ENCODE data around the gene ARPP21. TPM values are rescaled to one million over a fixed set of nuclear protein-coding genes. Genes with fewer than 3 reads are reported as not detected.
A peak's percentile ranks its signal among the peaks of the same experiment; 100 is the strongest.

ARPP21 gene
- total and polyA plus RNA-seq, 2 donors (not counting 3 experiments of a cell fraction or from before 2014, with no cell fraction given): not detected

DNA sequence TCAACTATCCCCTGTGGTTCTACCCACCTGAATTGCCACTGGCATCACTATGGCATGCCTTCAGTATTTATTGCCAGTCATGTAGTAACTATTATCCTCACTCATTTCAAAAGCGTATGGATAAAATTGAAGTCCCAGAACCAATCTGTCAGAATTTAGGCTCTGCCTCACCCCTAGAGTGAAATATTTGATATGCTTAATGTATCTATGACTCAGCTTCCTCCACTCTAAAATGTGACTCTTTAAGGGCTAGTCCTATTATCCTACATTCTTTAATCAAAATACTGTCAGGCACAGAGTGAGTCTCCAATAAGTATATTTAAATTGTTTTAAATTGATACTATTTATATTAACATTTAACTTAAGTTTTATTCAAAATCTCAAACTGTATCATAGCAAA, 27.6 kb downstream of the ARPP21 start:
- Histone ChIP-seq H4K20me1 (replicated peaks; ENCODE audit: control insufficient read depth, extremely low read depth, insufficient read depth, low read length) (no peaks in the 10 kb centered on the region), H3K4me1 (ENCODE audit: control insufficient read depth, extremely low read depth, insufficient read depth, low read length) (peaks cover 25% of the 10 kb centered on the region), H3K9me1 (replicated peaks; ENCODE audit: control insufficient read depth, extremely low read depth, insufficient read depth, low read length) (no peaks in the 10 kb centered on the region), H3K9ac (replicated peaks; ENCODE audit: extremely low read depth, insufficient read depth, low read length) (no peak overlapping the region), H3K27me3 (ENCODE audit: control insufficient read depth in 2 of 2, insufficient read depth in 2 of 2, low read length in 2 of 2) (no peaks in the 10 kb centered on the region), H3K4me3 (replicated peaks in 1 of 3; ENCODE audit: insufficient read depth in 1 of 3, low read depth in 1 of 3, low read length in 3 of 3) (no peak overlapping the region), H3K9me3 (replicated peaks; ENCODE audit: control insufficient read depth, insufficient read depth, low read length) (no peaks in the 10 kb centered on the region), H3K79me2 (ENCODE audit: control insufficient read depth, insufficient read depth, low read length) (no peaks in the 10 kb centered on the region), H3K27ac (ENCODE audit: insufficient read depth, low read depth, low read length) (no peak overlapping the region), H3K36me3 (ENCODE audit: control insufficient read depth in 2 of 2, extremely low read depth in 1 of 2, insufficient read depth in 2 of 2, low read length in 2 of 2) (no peaks in the 10 kb centered on the region), H2AFZ (ENCODE audit: low read depth, low read length) (no peak overlapping the region), H3K4me2 (ENCODE audit: insufficient read depth, low read length) (no peak overlapping the region)
- no TSS peak for BruUV-seq (replicated peaks)
- FAIRE-seq: no peak
- ChIA-PET CTCF (interaction anchor here (0.7 kb wide), 1 partner anchor 43 kb away, joined by 3 read pairs; no protein-coding TSS in a partner anchor), POLR2A (no interaction called here)
- dilution Hi-C loops (cut with MboI; ENCODE audit: extremely low pct_ligation_motif_present, low sequenced_read_pairs): no loop called here
- intact Hi-C loops (cut with micrococcal nuclease): no loop called here
- DNase-seq (ENCODE audit: low read depth, low spot score): peak; percentile 6
- TF ChIP-seq POLR2AphosphoS5 (IDR thresholded peaks at IDR 0.05; ENCODE audit: insufficient read depth, low read depth, low read length) (no peak), FOS (IDR thresholded peaks at IDR 0.05; ENCODE audit: borderline replicate concordance, insufficient read depth, low read length) (peak; percentile 47), EZH2 (IDR thresholded peaks at IDR 0.05; ENCODE audit: borderline replicate concordance, low read depth, low read length, severe bottlenecking) (no peak), MYC (IDR thresholded peaks at IDR 0.05; ENCODE audit: low read depth, low read length) (no peak), GATA2 (IDR thresholded peaks at IDR 0.05; ENCODE audit: insufficient read depth, insufficient read length, low read depth, low read length) (no peak)
- TF ChIP-seq, protein P1, sequence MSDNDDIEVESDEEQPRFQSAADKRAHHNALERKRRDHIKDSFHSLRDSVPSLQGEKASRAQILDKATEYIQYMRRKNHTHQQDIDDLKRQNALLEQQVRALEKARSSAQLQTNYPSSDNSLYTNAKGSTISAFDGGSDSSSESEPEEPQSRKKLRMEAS (IDR thresholded peaks at IDR 0.05; ENCODE audit: insufficient read depth, insufficient read length): no peak

DNA sequence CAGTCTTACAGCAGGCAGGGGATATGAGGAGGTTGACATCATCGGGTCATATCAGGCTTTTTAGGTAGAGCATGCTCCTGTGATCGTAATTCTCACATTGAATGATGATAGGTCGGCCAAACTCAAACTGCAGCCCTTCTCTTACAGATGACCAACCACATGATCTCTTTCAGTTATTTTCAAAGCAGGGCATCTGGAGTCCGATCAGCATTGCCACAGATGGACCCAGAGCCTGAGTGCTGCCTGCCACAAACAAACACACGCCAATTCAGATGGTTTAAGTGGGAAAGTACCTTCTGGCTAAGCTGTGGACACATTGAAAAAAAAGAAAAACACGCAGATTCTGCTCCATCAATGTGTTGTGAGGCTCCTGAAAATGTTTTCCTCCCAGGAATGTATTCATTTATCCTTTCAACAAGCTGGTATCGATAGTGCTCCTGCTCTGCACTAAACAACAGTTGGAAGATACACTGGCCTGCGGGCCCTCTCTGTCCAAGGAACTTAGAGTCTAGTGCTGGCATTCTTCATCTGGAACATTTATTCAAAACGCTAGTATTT, 31.2 kb downstream of the ARPP21 start:
- H3K9me3 ChIP-seq (replicated peaks; ENCODE audit: control insufficient read depth, insufficient read depth, low read length): no peaks in the 10 kb centered on the region
- BruUV-seq (replicated peaks): no TSS peak
- TF ChIP-seq FOS (IDR thresholded peaks at IDR 0.05; ENCODE audit: borderline replicate concordance, insufficient read depth, low read length): no peak
- no peak for TF ChIP-seq POLR2AphosphoS5 (IDR thresholded peaks at IDR 0.05; ENCODE audit: insufficient read depth, low read depth, low read length)
- TF ChIP-seq MYC (IDR thresholded peaks at IDR 0.05; ENCODE audit: low read depth, low read length): no peak
- TF ChIP-seq JUN (IDR thresholded peaks at IDR 0.05; ENCODE audit: borderline replicate concordance, insufficient read depth, insufficient read length, low read depth): no peak
- TF ChIP-seq, protein P1 (IDR thresholded peaks at IDR 0.05; ENCODE audit: insufficient read depth, insufficient read length): no peak
- no peak for TF ChIP-seq POLR2A (IDR thresholded peaks at IDR 0.05; ENCODE audit: low read depth, low read length)
- TF ChIP-seq EZH2 (IDR thresholded peaks at IDR 0.05; ENCODE audit: borderline replicate concordance, low read depth, low read length, severe bottlenecking): no peak
- TF ChIP-seq GATA2 (IDR thresholded peaks at IDR 0.05; ENCODE audit: insufficient read depth, insufficient read length, low read depth, low read length): no peak
- TF ChIP-seq, protein P2, sequence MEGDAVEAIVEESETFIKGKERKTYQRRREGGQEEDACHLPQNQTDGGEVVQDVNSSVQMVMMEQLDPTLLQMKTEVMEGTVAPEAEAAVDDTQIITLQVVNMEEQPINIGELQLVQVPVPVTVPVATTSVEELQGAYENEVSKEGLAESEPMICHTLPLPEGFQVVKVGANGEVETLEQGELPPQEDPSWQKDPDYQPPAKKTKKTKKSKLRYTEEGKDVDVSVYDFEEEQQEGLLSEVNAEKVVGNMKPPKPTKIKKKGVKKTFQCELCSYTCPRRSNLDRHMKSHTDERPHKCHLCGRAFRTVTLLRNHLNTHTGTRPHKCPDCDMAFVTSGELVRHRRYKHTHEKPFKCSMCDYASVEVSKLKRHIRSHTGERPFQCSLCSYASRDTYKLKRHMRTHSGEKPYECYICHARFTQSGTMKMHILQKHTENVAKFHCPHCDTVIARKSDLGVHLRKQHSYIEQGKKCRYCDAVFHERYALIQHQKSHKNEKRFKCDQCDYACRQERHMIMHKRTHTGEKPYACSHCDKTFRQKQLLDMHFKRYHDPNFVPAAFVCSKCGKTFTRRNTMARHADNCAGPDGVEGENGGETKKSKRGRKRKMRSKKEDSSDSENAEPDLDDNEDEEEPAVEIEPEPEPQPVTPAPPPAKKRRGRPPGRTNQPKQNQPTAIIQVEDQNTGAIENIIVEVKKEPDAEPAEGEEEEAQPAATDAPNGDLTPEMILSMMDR (IDR thresholded peaks at IDR 0.05; ENCODE audit: extremely low read depth in 1 of 2, insufficient read depth in 1 of 2, low read depth in 1 of 2, low read length in 2 of 2): no peak
- FAIRE-seq: no peak
- ChIA-PET CTCF (no interaction called here), POLR2A (no interaction called here)
- no peak overlapping the region for H3K4me3 ChIP-seq (replicated peaks in 1 of 3; ENCODE audit: insufficient read depth in 1 of 3, low read depth in 1 of 3, low read length in 3 of 3)
- H3K9me1 ChIP-seq (replicated peaks; ENCODE audit: control insufficient read depth, extremely low read depth, insufficient read depth, low read length): no peaks in the 10 kb centered on the region
- no peak overlapping the region for H2AFZ ChIP-seq (ENCODE audit: low read depth, low read length)
- H3K27ac ChIP-seq (ENCODE audit: insufficient read depth, low read depth, low read length): no peak overlapping the region
- dilution Hi-C loops (cut with MboI; ENCODE audit: extremely low pct_ligation_motif_present, low sequenced_read_pairs) (no loop called here), intact Hi-C loops (cut with micrococcal nuclease) (no loop called here)
- H3K79me2 ChIP-seq (ENCODE audit: control insufficient read depth, insufficient read depth, low read length): no peaks in the 10 kb centered on the region
- no peak overlapping the region for H3K9ac ChIP-seq (replicated peaks; ENCODE audit: extremely low read depth, insufficient read depth, low read length)
- DNase-seq (ENCODE audit: low read depth, low spot score): no peak
- H3K36me3 ChIP-seq (ENCODE audit: control insufficient read depth in 2 of 2, extremely low read depth in 1 of 2, insufficient read depth in 2 of 2, low read length in 2 of 2): no peaks in the 10 kb centered on the region
- no peak overlapping the region for H3K4me2 ChIP-seq (ENCODE audit: insufficient read depth, low read length)
- peaks cover 14% of the 10 kb centered on the region for H3K4me1 ChIP-seq (ENCODE audit: control insufficient read depth, extremely low read depth, insufficient read depth, low read length)
- H3K27me3 ChIP-seq (ENCODE audit: control insufficient read depth in 2 of 2, insufficient read depth in 2 of 2, low read length in 2 of 2): peaks cover 0 to 2% of the 10 kb centered on the region in 2 experiments
- no peaks in the 10 kb centered on the region for H4K20me1 ChIP-seq (replicated peaks; ENCODE audit: control insufficient read depth, extremely low read depth, insufficient read depth, low read length)

Measured in endothelial cell of umbilical vein (primary cell).